SK-N-SH (cell line): ENCODE data around the gene DSCAML1. TPM values are rescaled to one million over a fixed set of nuclear protein-coding genes. Genes with fewer than 3 reads are reported as not detected.

Source experiments
- CTCF ChIA-PET: fragments of 300-600, 350-600 bp; formaldehyde crosslinking; extraction: SDS; loops from one replicate; lab custom pipeline; 2021; lab: Yijun Ruan, JAX
- POLR2A ChIA-PET: fragments of 350-600 bp; sonication (Branson Sonifier 250); formaldehyde crosslinking; extraction: SDS; loops from one replicate; lab custom pipeline; 2020; ENCODE audit warnings: antibody characterized with exemption, inconsistent platforms; lab: Yijun Ruan, JAX
- DNase-seq: peaks from one replicate; pipeline ENCODE4 v3.0.0; 2012
- H2AFZ ChIP-seq: fragments of 200-600 bp; sonication (generic); 2 replicates; pipeline ENCODE4 v1.8.1; 2016; ENCODE audit warnings: antibody characterized with exemption, mild to moderate bottlenecking, low read depth
- H3F3A ChIP-seq: fragments of 200-600 bp; sonication (generic); replicated peaks from 2 replicates; pipeline ENCODE3; 2016; ENCODE audit warnings: antibody characterized with exemption, mild to moderate bottlenecking; ENCODE audit not compliant: insufficient read depth
- H3K27ac ChIP-seq, 2 experiments: fragments of 200-500 bp in 1 of 2; fragments of 200-600 bp in 1 of 2; sonication (Bioruptor generic) in 1 of 2; sonication (generic), shearing (Covaris generic) in 1 of 2; 2 replicates each; pipeline versions ENCODE4 v1.5.1 to v1.6.1; 2014 to 2016; ENCODE audit warnings: low read depth in 2 of 2, inconsistent platforms in 1 of 2, low read length in 1 of 2, mild to moderate bottlenecking in 1 of 2, mixed read lengths in 1 of 2
- H3K27me3 ChIP-seq: fragments of 200-600 bp; sonication (generic), shearing (Covaris generic); 2 replicates; pipeline ENCODE4 v1.6.1; 2016; ENCODE audit warnings: mixed run types; ENCODE audit not compliant: insufficient read depth
- H3K36me3 ChIP-seq, 2 experiments: fragments of 200-500 bp in 1 of 2; fragments of 200-600 bp in 1 of 2; sonication (Bioruptor generic) in 1 of 2; sonication (generic) in 1 of 2; replicated peaks in 1 of 2; 2 replicates each; pipeline versions ENCODE3 to v1.5.1; 2014 to 2016; ENCODE audit warnings: low read length in 1 of 2, mild to moderate bottlenecking in 1 of 2; ENCODE audit not compliant: insufficient read depth in 2 of 2, control insufficient read depth in 1 of 2
- H3K4me1 ChIP-seq, 2 experiments: fragments of 200-500 bp in 1 of 2; fragments of 200-600 bp in 1 of 2; sonication (Bioruptor generic) in 1 of 2; sonication (generic), shearing (Covaris generic) in 1 of 2; 2 replicates each; pipeline versions ENCODE4 v1.5.1 to v1.6.1; 2014 to 2016; ENCODE audit warnings: low read depth in 1 of 2, low read length in 1 of 2, mixed run types in 1 of 2; ENCODE audit not compliant: insufficient read depth in 2 of 2, control insufficient read depth in 1 of 2
- H3K4me2 ChIP-seq: fragments of 200-600 bp; sonication (generic), shearing (Covaris generic); 2 replicates; pipeline ENCODE4 v1.6.1; 2017; ENCODE audit warnings: mixed run types
- H3K4me3 ChIP-seq, 2 experiments: fragments of 200-500 bp in 1 of 2; fragments of 200-600 bp in 1 of 2; sonication (Bioruptor generic) in 1 of 2; sonication (generic), shearing (Covaris generic) in 1 of 2; 2 replicates each; pipeline versions ENCODE4 v1.5.1 to v1.8.1; 2014 to 2016; ENCODE audit warnings: low read depth in 2 of 2, inconsistent platforms in 1 of 2, low read length in 1 of 2, mild to moderate bottlenecking in 1 of 2, mixed read lengths in 1 of 2, moderate library complexity in 1 of 2
- H3K79me2 ChIP-seq: fragments of 200-600 bp; sonication (generic); 2 replicates; pipeline ENCODE4 v1.8.1; 2017; ENCODE audit warnings: mild to moderate bottlenecking; ENCODE audit not compliant: insufficient read depth
- H3K9ac ChIP-seq: fragments of 200-600 bp; sonication (generic); 2 replicates; pipeline ENCODE4 v1.6.1; 2017; ENCODE audit warnings: mixed run types
- H3K9me2 ChIP-seq: fragments of 200-600 bp; sonication (generic); 2 replicates; pipeline ENCODE4 v1.6.1; 2017; ENCODE audit warnings: mixed run types
- H3K9me3 ChIP-seq: fragments of 200-600 bp; sonication (generic); 2 replicates; pipeline ENCODE4 v1.6.1; 2017; ENCODE audit warnings: mixed run types, mild to moderate bottlenecking, moderate library complexity
- H4K20me1 ChIP-seq: fragments of 200-600 bp; sonication (generic); 2 replicates; pipeline ENCODE4 v1.6.1; 2017; ENCODE audit warnings: mild to moderate bottlenecking, mixed run types; ENCODE audit not compliant: insufficient read depth
- EP300 ChIP-seq, 2 experiments: IDR thresholded peaks; 2 replicates each; pipeline versions ENCODE4 v1.4.0 to v1.6.1; 2012; ENCODE audit warnings: borderline replicate concordance in 1 of 2, low read depth in 1 of 2, low read length in 1 of 2
- FOXM1 ChIP-seq: IDR thresholded peaks from 2 replicates; pipeline ENCODE4 v1.4.0; 2012; ENCODE audit warnings: low read depth, mild to moderate bottlenecking
- GABPA ChIP-seq: IDR thresholded peaks from 2 replicates; pipeline ENCODE4 v1.4.0; 2012; ENCODE audit warnings: low read depth, mild to moderate bottlenecking
- GATA2 ChIP-seq: sonication (generic); formaldehyde crosslinking; IDR thresholded peaks from 2 replicates; pipeline ENCODE4 v1.5.0; 2020; ENCODE audit warnings: mild to moderate bottlenecking, missing genetic modification reagents
- RAD21 ChIP-seq: IDR thresholded peaks from 2 replicates; pipeline ENCODE4 v1.6.1; 2012; ENCODE audit warnings: mild to moderate bottlenecking, low read length
- SIN3A ChIP-seq: IDR thresholded peaks from 2 replicates; pipeline ENCODE4 v1.6.1; 2012; ENCODE audit warnings: low read depth, mild to moderate bottlenecking, low read length, moderate library complexity, borderline replicate concordance
- SMC3 ChIP-seq: IDR thresholded peaks from 2 replicates; pipeline ENCODE4 v1.6.1; 2012; ENCODE audit warnings: low read depth, low read length, improper control_type of control experiment
- TAF1 ChIP-seq: IDR thresholded peaks from 2 replicates; pipeline ENCODE4 v1.6.1; 2012; ENCODE audit warnings: low read depth, mild to moderate bottlenecking, low read length, moderate library complexity, borderline replicate concordance
- TCF12 ChIP-seq: IDR thresholded peaks from 2 replicates; pipeline ENCODE4 v1.4.0; 2012
- TEAD4 ChIP-seq: IDR thresholded peaks from 2 replicates; pipeline ENCODE4 v1.4.0; 2012; ENCODE audit warnings: mild to moderate bottlenecking, borderline replicate concordance; ENCODE audit not compliant: insufficient read depth
- WGBS: methylation state at CpG from one replicate; pipeline ENCODE4 v1.1.6; 2017; ENCODE audit warnings: low lambda C conversion rate; 5-methylcytosine and 5-hydroxymethylcytosine counted together
- polyA plus RNA-seq, 3 experiments: library from polyadenylated mRNA; depleted of rRNA; stranded (reverse); fragments of >200 nt; gene quantifications; 2 replicates each; pipeline ENCODE4 v1.2.3, GENCODE V29; 2012
- TF ChIP-seq, protein P1 (sequence below): IDR thresholded peaks from 2 replicates; pipeline ENCODE4 v1.6.1; 2012; ENCODE audit warnings: mild to moderate bottlenecking, low read depth, low read length, moderate library complexity
- TF ChIP-seq, protein P2 (sequence below): IDR thresholded peaks from 2 replicates; pipeline ENCODE4 v1.4.0; 2012; ENCODE audit warnings: low read depth, borderline replicate concordance

DSCAML1 gene
- polyA plus RNA-seq, 1 of the 3 experiments (the other 2 are of a cell fraction), result not detected

- TF ChIP-seq, protein P1, sequence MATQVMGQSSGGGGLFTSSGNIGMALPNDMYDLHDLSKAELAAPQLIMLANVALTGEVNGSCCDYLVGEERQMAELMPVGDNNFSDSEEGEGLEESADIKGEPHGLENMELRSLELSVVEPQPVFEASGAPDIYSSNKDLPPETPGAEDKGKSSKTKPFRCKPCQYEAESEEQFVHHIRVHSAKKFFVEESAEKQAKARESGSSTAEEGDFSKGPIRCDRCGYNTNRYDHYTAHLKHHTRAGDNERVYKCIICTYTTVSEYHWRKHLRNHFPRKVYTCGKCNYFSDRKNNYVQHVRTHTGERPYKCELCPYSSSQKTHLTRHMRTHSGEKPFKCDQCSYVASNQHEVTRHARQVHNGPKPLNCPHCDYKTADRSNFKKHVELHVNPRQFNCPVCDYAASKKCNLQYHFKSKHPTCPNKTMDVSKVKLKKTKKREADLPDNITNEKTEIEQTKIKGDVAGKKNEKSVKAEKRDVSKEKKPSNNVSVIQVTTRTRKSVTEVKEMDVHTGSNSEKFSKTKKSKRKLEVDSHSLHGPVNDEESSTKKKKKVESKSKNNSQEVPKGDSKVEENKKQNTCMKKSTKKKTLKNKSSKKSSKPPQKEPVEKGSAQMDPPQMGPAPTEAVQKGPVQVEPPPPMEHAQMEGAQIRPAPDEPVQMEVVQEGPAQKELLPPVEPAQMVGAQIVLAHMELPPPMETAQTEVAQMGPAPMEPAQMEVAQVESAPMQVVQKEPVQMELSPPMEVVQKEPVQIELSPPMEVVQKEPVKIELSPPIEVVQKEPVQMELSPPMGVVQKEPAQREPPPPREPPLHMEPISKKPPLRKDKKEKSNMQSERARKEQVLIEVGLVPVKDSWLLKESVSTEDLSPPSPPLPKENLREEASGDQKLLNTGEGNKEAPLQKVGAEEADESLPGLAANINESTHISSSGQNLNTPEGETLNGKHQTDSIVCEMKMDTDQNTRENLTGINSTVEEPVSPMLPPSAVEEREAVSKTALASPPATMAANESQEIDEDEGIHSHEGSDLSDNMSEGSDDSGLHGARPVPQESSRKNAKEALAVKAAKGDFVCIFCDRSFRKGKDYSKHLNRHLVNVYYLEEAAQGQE, result no peak
- TF ChIP-seq EP300 (IDR thresholded peaks at IDR 0.05; ENCODE audit: borderline replicate concordance in 1 of 2, low read depth in 1 of 2, low read length in 1 of 2) (no peak), FOXM1 (no peak), SMC3 (no peak)
Observed at GRCh38 chr11:117437791-117438130, 359.3 kb downstream of the DSCAML1 start (continued).

DNA sequence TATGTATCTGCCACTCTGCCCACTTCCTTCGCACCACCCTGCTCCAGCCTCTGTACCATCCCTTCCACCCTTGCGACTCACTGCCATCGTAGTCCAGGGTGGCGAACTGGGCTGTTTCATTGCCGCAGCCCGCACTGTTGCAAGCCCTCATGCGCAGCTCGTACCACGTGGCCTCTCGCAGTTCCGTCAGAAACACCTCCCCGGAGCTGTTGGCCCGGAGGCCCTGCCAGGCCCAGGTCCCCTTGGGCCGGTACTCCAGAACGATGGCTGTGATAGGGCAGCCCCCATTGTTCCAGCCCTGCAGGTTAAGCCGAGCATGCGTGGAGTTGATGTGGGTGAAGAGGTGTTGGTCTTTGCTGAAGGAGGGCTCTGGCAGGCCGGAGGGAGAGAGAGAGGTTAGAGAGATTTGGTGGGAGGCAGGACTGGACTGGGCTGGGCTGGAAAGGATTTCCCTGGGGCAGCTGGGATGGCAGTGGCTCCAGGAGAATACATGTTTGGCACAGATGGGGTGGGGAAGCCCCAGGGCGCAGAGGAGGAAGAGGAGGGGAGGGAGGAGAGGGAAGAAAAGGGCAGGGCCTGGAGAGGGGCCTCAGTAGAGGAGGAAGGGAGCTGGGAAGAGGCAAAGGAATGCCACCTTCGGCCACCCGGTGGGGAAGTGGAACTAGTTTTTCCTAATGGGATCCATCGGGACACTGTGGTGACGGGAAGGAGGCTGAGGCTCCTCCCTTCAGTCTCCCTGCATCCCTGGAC is 359.8 kb downstream of the DSCAML1 start:
- ChIA-PET POLR2A (no interaction called here), CTCF (interaction anchor here (1.2 to 9.8 kb wide), 5 partner anchors 11 to 382 kb away, joined by 3 to 239 read pairs (median 8); no protein-coding TSS in a partner anchor)
- no peaks in the 10 kb centered on the region; the same call in 1 of the 2 replicates for H3K27me3 ChIP-seq
- DNase-seq, result no peak
- TF ChIP-seq GABPA (no peak), SIN3A (no peak), RAD21 (no peak), TAF1 (no peak), TCF12 (no peak), TEAD4 (no peak), GATA2 (no peak)
- TF ChIP-seq, protein P2, sequence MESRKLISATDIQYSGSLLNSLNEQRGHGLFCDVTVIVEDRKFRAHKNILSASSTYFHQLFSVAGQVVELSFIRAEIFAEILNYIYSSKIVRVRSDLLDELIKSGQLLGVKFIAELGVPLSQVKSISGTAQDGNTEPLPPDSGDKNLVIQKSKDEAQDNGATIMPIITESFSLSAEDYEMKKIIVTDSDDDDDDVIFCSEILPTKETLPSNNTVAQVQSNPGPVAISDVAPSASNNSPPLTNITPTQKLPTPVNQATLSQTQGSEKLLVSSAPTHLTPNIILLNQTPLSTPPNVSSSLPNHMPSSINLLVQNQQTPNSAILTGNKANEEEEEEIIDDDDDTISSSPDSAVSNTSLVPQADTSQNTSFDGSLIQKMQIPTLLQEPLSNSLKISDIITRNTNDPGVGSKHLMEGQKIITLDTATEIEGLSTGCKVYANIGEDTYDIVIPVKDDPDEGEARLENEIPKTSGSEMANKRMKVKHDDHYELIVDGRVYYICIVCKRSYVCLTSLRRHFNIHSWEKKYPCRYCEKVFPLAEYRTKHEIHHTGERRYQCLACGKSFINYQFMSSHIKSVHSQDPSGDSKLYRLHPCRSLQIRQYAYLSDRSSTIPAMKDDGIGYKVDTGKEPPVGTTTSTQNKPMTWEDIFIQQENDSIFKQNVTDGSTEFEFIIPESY, result no peak
- H3K9ac ChIP-seq, result no peak overlapping the region
- H3F3A ChIP-seq, result no peaks in the 10 kb centered on the region
- H3K4me2 ChIP-seq, result no peak overlapping the region
- no peaks in the 10 kb centered on the region for H3K36me3 ChIP-seq
- 78% methylated on average over 23 of the region's 23 CpGs for WGBS
- no peak overlapping the region for H3K4me3 ChIP-seq
- no peaks in the 10 kb centered on the region for H3K9me3 ChIP-seq
- no peaks in the 10 kb centered on the region for H3K9me2 ChIP-seq
- H3K4me1 ChIP-seq, result no peaks in the 10 kb centered on the region
- H2AFZ ChIP-seq, result no peak overlapping the region
- no peaks in the 10 kb centered on the region for H4K20me1 ChIP-seq
- no peak overlapping the region for H3K27ac ChIP-seq
- no peaks in the 10 kb centered on the region for H3K79me2 ChIP-seq
